Endothelial cell of umbilical vein (primary cell): ENCODE results near the gene PELI2. TPM values are rescaled to one million over a fixed set of nuclear protein-coding genes. Genes with fewer than 3 reads are reported as not detected.

ENCODE experiments used
- BruUV-seq: library from RNA; stranded (reverse); fragments of 400-500 nt; replicated peaks from 2 replicates; lab custom pipeline; 2021; lab: Mats Ljungman, UMichigan
- CTCF ChIA-PET: fragments of 300-600, 350-600 bp; sonication (Branson Sonifier 250); formaldehyde crosslinking; loops from one replicate; lab custom pipeline; 2021; ENCODE audit warnings: antibody characterized with exemption, inconsistent platforms; lab: Charles Lee
- POLR2A ChIA-PET: fragments of 300-600, 350-600 bp; sonication (Branson Sonifier 250); formaldehyde crosslinking; loops from one replicate; lab custom pipeline; 2021; ENCODE audit warnings: antibody characterized with exemption, inconsistent platforms; lab: Charles Lee
- DNase-seq: peaks from one replicate; pipeline ENCODE4 v3.0.0-alpha.2; 2011; ENCODE audit warnings: low read depth, low spot score
- FAIRE-seq: peaks from 2 replicates; lab custom pipeline; 2011; peaks lifted over from hg19 to GRCh38; lab: Jason Lieb, UNC
- H2AFZ ChIP-seq: 2 replicates; pipeline ENCODE4 v1.6.0; 2012; ENCODE audit warnings: low read depth, low read length, control low read depth, inconsistent platforms
- H3K27ac ChIP-seq: 2 replicates; pipeline ENCODE4 v1.5.1; 2011; ENCODE audit warnings: low read depth, mild to moderate bottlenecking, control low read depth, low read length, moderate library complexity; ENCODE audit not compliant: insufficient read depth
- H3K27me3 ChIP-seq, 2 experiments: 2 replicates each; pipeline versions ENCODE4 v1.6.0 to v1.6.1; 2011; ENCODE audit warnings: low read length in 2 of 2, mixed read lengths in 1 of 2; ENCODE audit not compliant: control insufficient read depth in 2 of 2, insufficient read depth in 2 of 2
- H3K36me3 ChIP-seq, 2 experiments: 2 replicates in 1 of 2; 3 replicates in 1 of 2; pipeline ENCODE4 v1.5.1; 2011; ENCODE audit warnings: low read length in 2 of 2, mild to moderate bottlenecking in 1 of 2, moderate library complexity in 1 of 2; ENCODE audit not compliant: control insufficient read depth in 2 of 2, insufficient read depth in 2 of 2; ENCODE audit errors: extremely low read depth in 1 of 2
- H3K4me1 ChIP-seq: 3 replicates; pipeline ENCODE4 v1.5.1; 2011; ENCODE audit warnings: mild to moderate bottlenecking, low read length; ENCODE audit not compliant: control insufficient read depth, insufficient read depth; ENCODE audit errors: extremely low read depth
- H3K4me2 ChIP-seq: 2 replicates; pipeline ENCODE4 v1.6.1; 2011; ENCODE audit warnings: low read length, control low read depth, mixed read lengths; ENCODE audit not compliant: insufficient read depth
- H3K4me3 ChIP-seq, 3 experiments: fragments of 200-600 bp in 1 of 3; sonication (generic), shearing (Covaris generic) in 1 of 3; replicated peaks in 1 of 3; 2 replicates each; pipeline ENCODE4 v1.5.1; 2011 to 2016; ENCODE audit warnings: control low read depth in 3 of 3, low read length in 3 of 3, mild to moderate bottlenecking in 2 of 3, inconsistent platforms in 1 of 3, low read depth in 1 of 3, moderate library complexity in 1 of 3; ENCODE audit not compliant: insufficient read depth in 1 of 3
- H3K79me2 ChIP-seq: 2 replicates; pipeline ENCODE4 v1.6.0; 2012; ENCODE audit warnings: low read length, inconsistent platforms; ENCODE audit not compliant: control insufficient read depth, insufficient read depth
- H3K9ac ChIP-seq: replicated peaks from 2 replicates; pipeline ENCODE3; 2011; ENCODE audit warnings: low read length, control low read depth; ENCODE audit not compliant: insufficient read depth; ENCODE audit errors: extremely low read depth
- H3K9me1 ChIP-seq: replicated peaks from 3 replicates; pipeline ENCODE4 v1.6.0; 2011; ENCODE audit warnings: mild to moderate bottlenecking, low read length; ENCODE audit not compliant: control insufficient read depth, insufficient read depth; ENCODE audit errors: extremely low read depth
- H3K9me3 ChIP-seq: replicated peaks from 2 replicates; pipeline ENCODE4 v1.5.1; 2012; ENCODE audit warnings: low read length, inconsistent platforms; ENCODE audit not compliant: control insufficient read depth, insufficient read depth
- H4K20me1 ChIP-seq: replicated peaks from 2 replicates; pipeline ENCODE3; 2011; ENCODE audit warnings: mild to moderate bottlenecking, low read length; ENCODE audit not compliant: control insufficient read depth, insufficient read depth; ENCODE audit errors: extremely low read depth
- CTCF ChIP-seq, 2 donors: IDR thresholded peaks; 1 replicate in 1 of 2; 2 replicates in 1 of 2; pipeline ENCODE4 v1.5.1; 2011; ENCODE audit warnings: low read length in 2 of 2, mild to moderate bottlenecking in 2 of 2, moderate library complexity in 2 of 2, control low read depth in 1 of 2, inconsistent platforms in 1 of 2, low read depth in 1 of 2; ENCODE audit not compliant: insufficient read depth in 1 of 2; ENCODE audit errors: extremely low read depth in 1 of 2
- EZH2 ChIP-seq: IDR thresholded peaks from 2 replicates; pipeline ENCODE4 v1.6.1; 2012; ENCODE audit warnings: borderline replicate concordance, low read depth, mild to moderate bottlenecking, moderate library complexity, low read length, inconsistent platforms; ENCODE audit not compliant: severe bottlenecking
- FOS ChIP-seq: IDR thresholded peaks from 2 replicates; pipeline ENCODE4 v1.6.1; 2011; ENCODE audit warnings: mild to moderate bottlenecking, low read length, moderate library complexity, borderline replicate concordance; ENCODE audit not compliant: insufficient read depth
- GATA2 ChIP-seq: IDR thresholded peaks from 2 replicates; pipeline ENCODE4 v1.7.0; 2011; ENCODE audit warnings: low read depth, mild to moderate bottlenecking, moderate library complexity, mixed read lengths, low read length; ENCODE audit not compliant: insufficient read length, insufficient read depth
- JUN ChIP-seq: IDR thresholded peaks from 2 replicates; pipeline ENCODE4 v1.6.1; 2011; ENCODE audit warnings: borderline replicate concordance, low read depth; ENCODE audit not compliant: insufficient read length, insufficient read depth
- MYC ChIP-seq: IDR thresholded peaks from one replicate; pipeline ENCODE4 v1.6.1; 2011; ENCODE audit warnings: mild to moderate bottlenecking, low read depth, low read length
- POLR2A ChIP-seq: IDR thresholded peaks from 2 replicates; pipeline ENCODE4 v1.6.1; 2012; ENCODE audit warnings: low read depth, mild to moderate bottlenecking, control low read depth, low read length
- POLR2AphosphoS5 ChIP-seq: IDR thresholded peaks from 2 replicates; pipeline ENCODE4 v1.6.1; 2012; ENCODE audit warnings: low read depth, mild to moderate bottlenecking, control low read depth, low read length, moderate library complexity; ENCODE audit not compliant: insufficient read depth
- dilution Hi-C: fragments of 300-500 bp; cut with MboI; formaldehyde crosslinking; loops from one replicate; pipeline ENCODE4 v1.15.0; 2019; ENCODE audit warnings: low sequenced_read_pairs; ENCODE audit not compliant: extremely low pct_ligation_motif_present
- intact Hi-C: fragments of 100-400 bp; cut with micrococcal nuclease; formaldehyde crosslinking; loops from one replicate; pipeline ENCODE4 v1.10.0; 2022
- polyA plus RNA-seq, 4 experiments: library from polyadenylated mRNA; depleted of rRNA in 3 of 4; stranded (reverse) in 3 of 4; unstranded in 1 of 4; fragments of >200 nt; gene quantifications; 2 replicates each; pipeline versions ENCODE4 v1.2.1 to v1.2.3, GENCODE V29; 2011 to 2012; ENCODE audit warnings: missing spikeins in 1 of 4
- total RNA-seq: library from RNA; stranded (reverse); gene quantifications from 2 replicates; pipeline ENCODE4 v1.2.3, GENCODE V29; 2021
- TF ChIP-seq, protein P1 (sequence below): IDR thresholded peaks from 2 replicates; pipeline ENCODE4 v1.6.1; 2011; ENCODE audit not compliant: insufficient read depth, insufficient read length

Gene PELI2
- total and polyA plus RNA-seq, 2 donors (not counting 3 experiments of a cell fraction or from before 2014, with no cell fraction given), result 11.5 to 13.0 TPM

- intact Hi-C loops (no loop called here), dilution Hi-C loops (no loop called here)
- Histone ChIP-seq H4K20me1 (no peaks in the 10 kb centered on the region), H3K4me1 (no peaks in the 10 kb centered on the region), H3K36me3 (no peaks in the 10 kb centered on the region), H3K9me3 (no peaks in the 10 kb centered on the region), H3K4me3 (no peak overlapping the region), H3K4me2 (no peak overlapping the region), H3K27me3 (peaks cover 11 to 18% of the 10 kb centered on the region in 2 experiments), H3K9ac (no peak overlapping the region), H2AFZ (no peak overlapping the region), H3K9me1 (no peaks in the 10 kb centered on the region), H3K79me2 (no peaks in the 10 kb centered on the region), H3K27ac (no peak overlapping the region)
- TF ChIP-seq, protein P1, sequence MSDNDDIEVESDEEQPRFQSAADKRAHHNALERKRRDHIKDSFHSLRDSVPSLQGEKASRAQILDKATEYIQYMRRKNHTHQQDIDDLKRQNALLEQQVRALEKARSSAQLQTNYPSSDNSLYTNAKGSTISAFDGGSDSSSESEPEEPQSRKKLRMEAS, result no peak
- no peak for TF ChIP-seq GATA2
- TF ChIP-seq JUN, result no peak
- TF ChIP-seq POLR2A, result no peak
- TF ChIP-seq POLR2AphosphoS5, result no peak
- no peak for TF ChIP-seq FOS
- no peak for TF ChIP-seq CTCF (IDR thresholded peaks at IDR 0.05; ENCODE audit: extremely low read depth in 1 of 2, insufficient read depth in 1 of 2, low read depth in 1 of 2, low read length in 2 of 2)
- TF ChIP-seq MYC, result no peak
- TF ChIP-seq EZH2, result no peak
- CTCF ChIA-PET, result interaction anchor here (0.9 kb wide), 1 partner anchor 237 kb away, joined by 4 read pairs; no protein-coding TSS in a partner anchor
- BruUV-seq, result no TSS peak
- DNase-seq (no peak), FAIRE-seq (no peak)
- POLR2A ChIA-PET, result no interaction called here
Measured at GRCh38 chr14:56102941-56103340, 15.3 kb upstream of the PELI2 start.
